OCI-LY1 (cell line): ENCODE results near the gene ZBTB7A.

Experiments used
- H2AFZ ChIP-seq: fragments of 200-600 bp; sonication (generic), shearing (Covaris generic); 2 replicates; pipeline ENCODE4 v1.6.0; 2014; ENCODE audit warnings: antibody characterized with exemption, mild to moderate bottlenecking, low read length
- H3F3A ChIP-seq: fragments of 200-600 bp; sonication (generic), shearing (Covaris generic); 2 replicates; pipeline ENCODE4 v1.6.0; 2014; ENCODE audit warnings: mild to moderate bottlenecking, antibody characterized with exemption, low read length, moderate library complexity; ENCODE audit not compliant: insufficient read depth
- H3K27ac ChIP-seq: fragments of 200-600 bp; sonication (generic); 2 replicates; pipeline ENCODE4 v1.5.1; 2014; ENCODE audit warnings: low read length, mixed run types, mild to moderate bottlenecking, low read depth; ENCODE audit not compliant: poor library complexity, severe bottlenecking
- H3K27me3 ChIP-seq: fragments of 200-600 bp; sonication (generic); 2 replicates; pipeline ENCODE4 v1.6.0; 2014; ENCODE audit warnings: antibody characterized with exemption, mild to moderate bottlenecking, low read length, moderate library complexity; ENCODE audit not compliant: insufficient read depth
- H3K36me3 ChIP-seq: fragments of 200-600 bp; sonication (generic); 2 replicates; pipeline ENCODE4 v1.6.1; 2014; ENCODE audit warnings: mild to moderate bottlenecking, antibody characterized with exemption, low read length, moderate library complexity, mixed read lengths; ENCODE audit not compliant: insufficient read depth
- H3K4me1 ChIP-seq: fragments of 200-600 bp; sonication (generic); 2 replicates; pipeline ENCODE4 v1.5.1; 2014; ENCODE audit warnings: mild to moderate bottlenecking, low read length, moderate library complexity; ENCODE audit not compliant: insufficient read depth, severe bottlenecking
- H3K4me2 ChIP-seq: fragments of 200-600 bp; sonication (generic), shearing (Covaris generic); 2 replicates; pipeline ENCODE4 v1.6.1; 2014; ENCODE audit warnings: low read length
- H3K4me3 ChIP-seq: fragments of 200-600 bp; sonication (generic); 2 replicates; pipeline ENCODE4 v1.5.1; 2014; ENCODE audit warnings: low read length, low read depth, mild to moderate bottlenecking, mixed read lengths; ENCODE audit not compliant: poor library complexity, severe bottlenecking
- H3K79me2 ChIP-seq: fragments of 200-600 bp; shearing (Covaris generic); 2 replicates; pipeline ENCODE4 v1.6.1; 2016; ENCODE audit warnings: mixed run types, low read length, mixed read lengths; ENCODE audit not compliant: insufficient read depth
- H3K9ac ChIP-seq: fragments of 200-600 bp; sonication (generic), shearing (Covaris generic); 2 replicates; pipeline ENCODE4 v1.6.1; 2014; ENCODE audit warnings: mild to moderate bottlenecking, low read length, mixed read lengths
- H3K9me2 ChIP-seq: fragments of 200-600 bp; sonication (generic), shearing (Covaris generic); 2 replicates; pipeline ENCODE4 v1.6.1; 2014; ENCODE audit warnings: low read depth, mild to moderate bottlenecking, low read length, mixed read lengths
- H3K9me3 ChIP-seq: fragments of 200-600 bp; shearing (Covaris generic); 2 replicates; pipeline ENCODE4 v1.6.1; 2014; ENCODE audit warnings: low read length, mixed read lengths
- H4K20me1 ChIP-seq: fragments of 200-600 bp; sonication (generic), shearing (Covaris generic); 2 replicates; pipeline ENCODE4 v1.6.0; 2016; ENCODE audit warnings: mild to moderate bottlenecking, low read length; ENCODE audit not compliant: insufficient read depth
- EZH2 ChIP-seq: fragments of 200-600 bp; sonication (generic), shearing (Covaris generic); IDR thresholded peaks from 2 replicates; pipeline ENCODE4 v1.8.0; 2017; ENCODE audit warnings: borderline replicate concordance, mixed run types, mild to moderate bottlenecking, antibody characterized with exemption, low read length, moderate library complexity, mixed read lengths
- TF ChIP-seq, protein P1 (sequence below): fragments of 200-600 bp; sonication (generic), shearing (Covaris generic); IDR thresholded peaks from 2 replicates; pipeline ENCODE4 v1.5.1; 2017; ENCODE audit warnings: mild to moderate bottlenecking, antibody characterized with exemption, low read length, moderate library complexity, mixed read lengths

The ZBTB7A gene

DNA sequence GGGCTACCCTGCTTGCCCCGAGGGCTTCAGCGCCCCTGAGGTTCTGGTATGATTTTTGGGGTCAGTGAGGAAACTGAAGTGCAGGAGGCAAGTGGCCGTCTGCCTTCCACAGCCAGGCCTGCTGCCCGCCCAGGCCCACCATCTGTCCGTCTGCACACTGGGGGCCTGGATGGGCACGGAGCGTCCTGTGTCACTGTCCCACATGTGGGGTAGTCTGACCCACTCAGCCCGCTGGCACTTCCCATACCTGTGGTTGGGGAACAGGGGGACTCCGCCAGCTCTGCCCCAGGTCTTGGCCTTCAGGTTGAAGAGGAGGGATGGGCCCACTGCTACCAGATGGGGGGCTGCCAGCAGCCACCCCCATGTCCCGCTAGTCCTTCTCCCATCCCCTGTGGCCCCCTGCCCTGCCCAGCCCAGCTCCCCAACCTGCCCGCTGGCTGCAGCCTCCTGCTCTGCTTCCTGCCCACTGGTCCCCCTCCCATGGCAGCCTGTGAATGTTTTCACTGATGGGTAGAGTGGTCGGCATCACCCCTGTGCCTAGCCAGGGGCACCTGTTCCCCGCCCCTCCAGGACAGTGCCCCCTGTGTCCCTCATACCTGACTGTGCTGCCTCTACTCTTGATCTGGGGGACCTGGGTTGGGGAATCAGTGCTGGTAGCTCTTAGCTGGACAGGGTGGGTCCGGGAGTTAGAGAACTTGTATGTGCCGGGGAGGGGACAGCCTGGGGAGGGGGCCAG, 49.6 kb downstream of the ZBTB7A start:
- H3K9ac ChIP-seq = no peak overlapping the region
- no peaks in the 10 kb centered on the region for H3K27me3 ChIP-seq
- no peak overlapping the region for H3K4me3 ChIP-seq
- H3K4me2 ChIP-seq = no peak overlapping the region
- 0 out of 2 replicates have a peak, but pooled peaks cover 4% of the 10 kb centered on the region for H3K9me3 ChIP-seq
- H2AFZ ChIP-seq = no peak overlapping the region
- no peaks in the 10 kb centered on the region for H3K9me2 ChIP-seq
- H3K36me3 ChIP-seq = peaks cover 62% of the 10 kb centered on the region
- H3F3A ChIP-seq = no peaks in the 10 kb centered on the region
- no peak overlapping the region for H3K27ac ChIP-seq
- no peaks in the 10 kb centered on the region for H4K20me1 ChIP-seq
- H3K4me1 ChIP-seq = no peaks in the 10 kb centered on the region
- TF ChIP-seq, protein P1, sequence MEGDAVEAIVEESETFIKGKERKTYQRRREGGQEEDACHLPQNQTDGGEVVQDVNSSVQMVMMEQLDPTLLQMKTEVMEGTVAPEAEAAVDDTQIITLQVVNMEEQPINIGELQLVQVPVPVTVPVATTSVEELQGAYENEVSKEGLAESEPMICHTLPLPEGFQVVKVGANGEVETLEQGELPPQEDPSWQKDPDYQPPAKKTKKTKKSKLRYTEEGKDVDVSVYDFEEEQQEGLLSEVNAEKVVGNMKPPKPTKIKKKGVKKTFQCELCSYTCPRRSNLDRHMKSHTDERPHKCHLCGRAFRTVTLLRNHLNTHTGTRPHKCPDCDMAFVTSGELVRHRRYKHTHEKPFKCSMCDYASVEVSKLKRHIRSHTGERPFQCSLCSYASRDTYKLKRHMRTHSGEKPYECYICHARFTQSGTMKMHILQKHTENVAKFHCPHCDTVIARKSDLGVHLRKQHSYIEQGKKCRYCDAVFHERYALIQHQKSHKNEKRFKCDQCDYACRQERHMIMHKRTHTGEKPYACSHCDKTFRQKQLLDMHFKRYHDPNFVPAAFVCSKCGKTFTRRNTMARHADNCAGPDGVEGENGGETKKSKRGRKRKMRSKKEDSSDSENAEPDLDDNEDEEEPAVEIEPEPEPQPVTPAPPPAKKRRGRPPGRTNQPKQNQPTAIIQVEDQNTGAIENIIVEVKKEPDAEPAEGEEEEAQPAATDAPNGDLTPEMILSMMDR = no peak
- TF ChIP-seq EZH2 = no peak
- H3K79me2 ChIP-seq = no peaks in the 10 kb centered on the region

DNA sequence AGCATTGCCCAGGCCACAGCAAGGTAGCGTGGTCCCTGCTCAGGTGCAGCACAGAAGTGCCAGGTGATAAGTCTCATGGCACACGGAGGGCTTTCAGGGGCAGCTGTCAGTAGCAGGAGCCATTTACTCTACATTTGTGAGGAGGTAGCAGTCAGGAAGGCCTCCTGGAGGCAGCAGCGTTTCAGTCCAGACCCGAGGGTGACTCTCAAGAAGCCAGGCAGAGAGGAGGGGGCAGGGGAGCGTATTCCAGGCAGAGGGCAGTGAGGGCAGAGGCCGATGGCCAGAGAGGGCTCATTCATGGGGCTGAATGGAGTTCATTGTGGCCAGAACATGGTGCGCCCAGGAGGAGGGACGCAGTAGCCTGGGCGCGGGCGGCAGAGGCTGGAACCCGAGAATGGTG, 50.2 kb downstream of the ZBTB7A start:
- Histone ChIP-seq H3K79me2 (no peaks in the 10 kb centered on the region), H3K9me2 (no peaks in the 10 kb centered on the region), H2AFZ (no peak overlapping the region), H3K27ac (no peak overlapping the region), H3K9ac (no peak overlapping the region), H3K9me3 (no peaks in the 10 kb centered on the region), H3K4me3 (no peak overlapping the region), H3F3A (no peaks in the 10 kb centered on the region), H3K4me2 (no peak overlapping the region), H3K36me3 (peaks cover 56% of the 10 kb centered on the region), H4K20me1 (no peaks in the 10 kb centered on the region), H3K27me3 (no peaks in the 10 kb centered on the region), H3K4me1 (no peaks in the 10 kb centered on the region)
- TF ChIP-seq, protein P1 = no peak
- TF ChIP-seq EZH2 = no peak

DNA sequence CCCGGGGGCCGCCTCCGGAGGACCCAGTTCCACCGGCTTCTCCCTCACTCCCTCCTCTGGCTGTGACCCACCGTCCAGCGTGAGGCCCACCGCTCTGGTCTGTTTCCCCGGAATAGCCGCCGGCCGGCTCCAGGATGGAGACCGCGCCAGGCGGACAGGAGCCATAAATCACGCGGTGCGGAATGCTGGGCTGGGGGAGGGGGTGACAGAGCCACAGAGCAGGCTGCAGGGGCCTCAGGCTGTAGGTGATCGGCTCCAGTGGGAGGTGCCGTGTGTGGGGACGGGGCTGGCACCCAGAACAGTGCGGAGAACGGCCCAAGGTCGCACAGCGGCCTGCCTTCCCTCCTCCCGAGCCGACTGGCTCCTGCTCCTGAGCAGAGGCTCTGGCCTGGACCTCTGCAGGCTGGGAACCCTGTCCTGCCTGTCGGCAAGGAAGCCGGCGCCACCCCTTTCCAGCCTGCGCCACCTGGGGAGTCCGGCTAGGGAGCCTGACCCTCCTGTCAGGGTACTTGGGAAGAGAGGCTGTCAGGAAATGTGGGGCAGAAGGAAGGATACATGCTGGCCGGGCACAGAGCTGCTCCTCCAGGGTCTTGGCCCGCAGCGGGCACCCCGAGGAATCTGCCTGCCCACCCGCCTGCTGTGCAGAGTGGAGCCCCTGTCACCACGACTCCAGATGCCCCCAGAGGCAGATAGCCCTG, 50.8 kb downstream of the ZBTB7A start:
- Histone ChIP-seq H3K9me3 (no peaks in the 10 kb centered on the region), H3K9me2 (no peaks in the 10 kb centered on the region), H3K27ac (no peak overlapping the region), H3F3A (no peaks in the 10 kb centered on the region), H4K20me1 (no peaks in the 10 kb centered on the region), H3K79me2 (no peaks in the 10 kb centered on the region), H2AFZ (no peak overlapping the region), H3K4me2 (no peak overlapping the region), H3K27me3 (no peaks in the 10 kb centered on the region), H3K4me3 (no peak overlapping the region), H3K36me3 (peaks cover 51% of the 10 kb centered on the region), H3K4me1 (no peaks in the 10 kb centered on the region), H3K9ac (no peak overlapping the region)
- TF ChIP-seq, protein P1 = no peak
- TF ChIP-seq EZH2 = no peak
